PC-9 (cell line): ENCODE measurements around the gene B3GALT6. TPM values are rescaled to one million over a fixed set of nuclear protein-coding genes. Genes with fewer than 3 reads are reported as not detected.
A peak's percentile ranks its signal among the peaks of the same experiment; 100 is the strongest.

Experiments
- BruUV-seq: library from RNA; stranded (reverse); fragments of 400-500 nt; replicated peaks from 2 replicates; lab custom pipeline; 2021; lab: Mats Ljungman, UMichigan
- CTCF ChIA-PET: fragments of 300-600 bp; sonication (Branson Sonifier 250); formaldehyde crosslinking; loops from one replicate; lab custom pipeline; 2022; ENCODE audit warnings: antibody characterized with exemption; lab: Charles Lee
- POLR2A ChIA-PET: fragments of 300-600 bp; sonication (Branson Sonifier 250); formaldehyde crosslinking; loops from one replicate; lab custom pipeline; 2022; ENCODE audit warnings: antibody characterized with exemption; ENCODE audit not compliant: unreplicated experiment; lab: Charles Lee
- DNase-seq, 2 experiments: peaks; one replicate each; pipeline versions ENCODE4 v3.0.0 to v3.0.0-alpha.2; 2015 to 2022; ENCODE audit warnings: mixed read lengths in 1 of 2
- H2AFZ ChIP-seq: fragments of 200-600 bp; sonication (generic); 2 replicates; pipeline ENCODE4 v1.8.1; 2017; ENCODE audit warnings: antibody characterized with exemption
- H3F3A ChIP-seq: fragments of 200-600 bp; sonication (generic); 2 replicates; pipeline ENCODE4 v1.8.1; 2017; ENCODE audit warnings: antibody characterized with exemption, mild to moderate bottlenecking, low read depth; ENCODE audit not compliant: insufficient read depth
- H3K27ac ChIP-seq: fragments of 200-600 bp; sonication (generic); 2 replicates; pipeline ENCODE4 v1.6.1; 2016; ENCODE audit warnings: mixed run types
- H3K27me3 ChIP-seq: fragments of 200-600 bp; sonication (generic); 2 replicates; pipeline ENCODE4 v1.6.1; 2016; ENCODE audit warnings: low read depth, mixed run types; ENCODE audit not compliant: insufficient read depth
- H3K36me3 ChIP-seq: fragments of 200-600 bp; sonication (generic); 2 replicates; pipeline ENCODE4 v1.6.1; 2016; ENCODE audit warnings: low read depth, mixed run types
- H3K4me1 ChIP-seq: fragments of 200-600 bp; sonication (generic); replicated peaks from 2 replicates; pipeline ENCODE4 v1.6.1; 2016; ENCODE audit warnings: mixed run types; ENCODE audit not compliant: insufficient read depth
- H3K4me2 ChIP-seq: fragments of 200-600 bp; sonication (generic); 2 replicates; pipeline ENCODE4 v1.6.1; 2017; ENCODE audit warnings: mixed run types
- H3K4me3 ChIP-seq: fragments of 200-600 bp; sonication (generic); 2 replicates; pipeline ENCODE4 v1.6.1; 2016; ENCODE audit warnings: mixed run types
- H3K79me2 ChIP-seq: fragments of 200-600 bp; sonication (generic); 2 replicates; pipeline ENCODE4 v1.6.1; 2017; ENCODE audit warnings: low read depth, mixed run types
- H3K9me2 ChIP-seq: fragments of 200-600 bp; sonication (generic); 2 replicates; pipeline ENCODE4 v1.8.1; 2017; ENCODE audit warnings: mild to moderate bottlenecking; ENCODE audit not compliant: insufficient read depth
- H3K9me3 ChIP-seq: fragments of 200-600 bp; sonication (generic); 2 replicates; pipeline ENCODE4 v1.8.1; 2016; ENCODE audit warnings: low read depth; ENCODE audit not compliant: insufficient read depth
- H4K20me1 ChIP-seq: fragments of 200-600 bp; sonication (generic); 2 replicates; pipeline ENCODE4 v1.8.1; 2017; ENCODE audit not compliant: insufficient read depth
- EZH2 ChIP-seq: fragments of 200-600 bp; sonication (generic); IDR thresholded peaks from 2 replicates; pipeline ENCODE4 v1.8.0; 2017; ENCODE audit warnings: antibody characterized with exemption, low read depth
- intact Hi-C: fragments of 100-400 bp; cut with micrococcal nuclease; formaldehyde crosslinking; loops from one replicate; pipeline ENCODE4 v1.10.0; 2022; ENCODE audit not compliant: unreplicated experiment
- total RNA-seq: library from RNA; stranded (reverse); gene quantifications from 2 replicates; pipeline ENCODE4 v1.2.3, GENCODE V29; 2021
- TF ChIP-seq, protein P1 (sequence below): fragments of 200-600 bp; sonication (generic); conservative IDR thresholded peaks from 2 replicates; pipeline ENCODE4 v1.6.1; 2017; ENCODE audit warnings: mixed run types, antibody characterized with exemption, mild to moderate bottlenecking, moderate library complexity

Gene B3GALT6
- total RNA-seq, 1 experiment from 2014 or later: 16.2 TPM

DNA sequence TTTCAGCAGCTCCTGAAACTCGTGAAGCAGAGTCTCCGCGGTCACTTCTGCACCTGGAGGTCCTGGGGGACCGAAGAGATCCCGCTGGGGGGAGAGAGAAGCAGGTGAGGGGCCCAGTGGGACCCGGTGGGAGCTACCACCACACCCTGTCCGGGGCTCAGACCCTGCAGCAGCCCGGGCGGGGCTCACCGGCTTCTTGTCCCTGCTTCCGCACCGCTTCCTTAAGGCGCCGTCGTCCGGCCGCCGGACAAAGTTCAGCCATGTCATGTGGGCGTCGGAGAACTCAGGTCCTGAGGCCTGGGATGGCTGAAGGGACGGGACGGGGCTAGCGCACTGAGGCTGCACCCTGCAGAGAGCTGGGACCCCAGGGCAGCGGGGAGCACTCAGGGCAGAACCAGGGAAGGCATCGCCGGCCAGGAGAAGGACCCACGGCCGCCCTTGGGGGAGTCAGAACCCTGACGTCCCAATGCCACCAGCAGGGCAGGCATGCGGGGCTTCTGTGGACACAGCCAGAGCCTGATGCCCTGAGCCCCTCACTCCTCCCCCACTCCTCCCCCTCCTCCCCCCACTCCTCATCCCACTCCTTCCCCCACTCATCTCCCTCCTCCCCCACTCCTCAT, 12.3 kb downstream of the B3GALT6 start:
- H3K4me2 ChIP-seq: no peak overlapping the region
- H3K79me2 ChIP-seq: no peaks in the 10 kb centered on the region
- no peaks in the 10 kb centered on the region for H4K20me1 ChIP-seq
- no peaks in the 10 kb centered on the region for H3K9me3 ChIP-seq
- H2AFZ ChIP-seq: no peak overlapping the region
- no peaks in the 10 kb centered on the region for H3K36me3 ChIP-seq
- peak in 1 of 2 experiments; percentile 26 for DNase-seq
- POLR2A ChIA-PET: no interaction called here
- CTCF ChIA-PET: no interaction called here
- TF ChIP-seq, protein P1, sequence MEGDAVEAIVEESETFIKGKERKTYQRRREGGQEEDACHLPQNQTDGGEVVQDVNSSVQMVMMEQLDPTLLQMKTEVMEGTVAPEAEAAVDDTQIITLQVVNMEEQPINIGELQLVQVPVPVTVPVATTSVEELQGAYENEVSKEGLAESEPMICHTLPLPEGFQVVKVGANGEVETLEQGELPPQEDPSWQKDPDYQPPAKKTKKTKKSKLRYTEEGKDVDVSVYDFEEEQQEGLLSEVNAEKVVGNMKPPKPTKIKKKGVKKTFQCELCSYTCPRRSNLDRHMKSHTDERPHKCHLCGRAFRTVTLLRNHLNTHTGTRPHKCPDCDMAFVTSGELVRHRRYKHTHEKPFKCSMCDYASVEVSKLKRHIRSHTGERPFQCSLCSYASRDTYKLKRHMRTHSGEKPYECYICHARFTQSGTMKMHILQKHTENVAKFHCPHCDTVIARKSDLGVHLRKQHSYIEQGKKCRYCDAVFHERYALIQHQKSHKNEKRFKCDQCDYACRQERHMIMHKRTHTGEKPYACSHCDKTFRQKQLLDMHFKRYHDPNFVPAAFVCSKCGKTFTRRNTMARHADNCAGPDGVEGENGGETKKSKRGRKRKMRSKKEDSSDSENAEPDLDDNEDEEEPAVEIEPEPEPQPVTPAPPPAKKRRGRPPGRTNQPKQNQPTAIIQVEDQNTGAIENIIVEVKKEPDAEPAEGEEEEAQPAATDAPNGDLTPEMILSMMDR: no peak
- no peak for TF ChIP-seq EZH2
- no peaks in the 10 kb centered on the region for H3F3A ChIP-seq
- peaks cover 5% of the 10 kb centered on the region for H3K4me1 ChIP-seq
- no TSS peak for BruUV-seq
- no peak overlapping the region for H3K4me3 ChIP-seq
- intact Hi-C loops: no loop called here
- no peak overlapping the region for H3K27ac ChIP-seq
- no peaks in the 10 kb centered on the region for H3K9me2 ChIP-seq
- no peaks in the 10 kb centered on the region for H3K27me3 ChIP-seq

DNA sequence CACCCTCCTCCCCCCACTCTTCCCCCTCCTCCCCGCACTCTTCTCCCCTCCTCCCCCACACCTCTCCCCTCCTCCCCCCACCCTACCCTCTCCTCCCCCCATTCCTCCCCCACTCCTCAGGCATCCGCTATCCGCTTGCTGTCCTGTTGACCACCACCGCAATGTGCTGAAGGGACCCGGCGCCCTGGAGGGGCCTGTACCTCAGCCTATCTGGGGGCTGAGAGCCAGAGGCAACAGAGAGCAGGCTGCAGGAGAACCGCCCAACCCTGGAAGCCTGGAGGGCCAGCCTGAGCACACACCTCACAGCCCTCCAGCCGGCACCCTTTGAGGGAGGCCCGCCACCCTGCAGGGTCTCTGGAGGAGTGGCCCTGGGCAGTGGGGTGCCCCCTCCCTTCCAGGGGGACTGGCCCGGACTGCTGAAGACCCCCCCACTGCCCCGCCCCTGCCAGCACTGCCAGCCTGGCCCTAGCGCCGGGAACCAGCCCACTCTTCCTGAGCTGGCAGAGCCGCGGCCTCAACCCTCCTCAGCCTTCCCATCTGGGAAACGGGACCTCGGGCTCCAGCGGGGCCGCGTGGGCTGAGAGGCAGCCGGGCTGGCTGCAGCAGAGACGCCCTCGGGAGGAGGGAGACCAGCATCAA, 13.3 kb downstream of the B3GALT6 start:
- Histone ChIP-seq H3F3A (no peaks in the 10 kb centered on the region), H3K27ac (no peak overlapping the region), H3K9me2 (no peaks in the 10 kb centered on the region), H3K4me3 (no peak overlapping the region), H3K9me3 (no peaks in the 10 kb centered on the region), H2AFZ (no peak overlapping the region), H3K4me2 (no peak overlapping the region), H3K4me1 (no peaks in the 10 kb centered on the region), H3K36me3 (no peaks in the 10 kb centered on the region), H3K79me2 (no peaks in the 10 kb centered on the region), H4K20me1 (no peaks in the 10 kb centered on the region), H3K27me3 (no peaks in the 10 kb centered on the region)
- BruUV-seq: no TSS peak
- DNase-seq: no peak
- TF ChIP-seq, protein P1: no peak
- TF ChIP-seq EZH2: no peak
- ChIA-PET CTCF (no interaction called here), POLR2A (no interaction called here)
- intact Hi-C loops: no loop called here

DNA sequence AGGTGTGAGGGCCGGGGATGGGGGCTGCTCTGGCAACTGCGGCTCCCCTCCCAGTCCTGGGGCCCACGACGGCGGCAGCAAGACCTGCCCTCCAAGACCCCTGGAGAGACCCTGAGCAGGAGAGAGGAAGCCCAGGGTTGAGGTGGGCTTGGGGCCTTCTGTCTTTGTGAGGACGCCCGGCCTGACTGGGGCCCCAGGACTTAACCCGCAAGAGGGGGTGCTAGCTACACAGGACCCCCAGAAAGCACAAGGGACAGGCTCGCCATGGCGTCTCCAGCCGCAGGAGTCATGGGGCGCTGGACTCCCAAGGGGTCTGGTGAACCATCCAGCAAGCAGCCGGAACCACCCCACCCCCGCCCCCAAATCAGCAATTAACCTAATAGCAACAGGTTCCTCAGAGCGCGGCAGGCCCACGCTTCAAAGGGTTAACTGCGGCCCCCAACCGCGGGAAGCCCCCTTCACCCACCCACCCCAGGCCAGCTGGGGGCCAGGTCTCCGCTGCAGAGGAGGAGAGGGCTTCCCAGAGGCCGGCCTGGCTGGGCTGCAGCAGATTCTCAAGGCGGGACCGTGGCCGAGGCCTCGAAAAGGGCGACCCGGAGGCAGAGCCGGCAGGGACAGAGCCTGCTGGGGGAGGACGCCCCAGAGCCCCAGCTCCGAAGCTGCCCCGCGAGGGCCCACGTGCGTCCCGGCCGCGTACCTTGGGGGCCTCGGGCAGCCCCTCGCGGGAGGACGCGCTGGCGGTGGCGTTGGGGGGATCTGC, 14.0 kb downstream of the B3GALT6 start:
- Histone ChIP-seq H3K4me3 (no peak overlapping the region), H3K36me3 (no peaks in the 10 kb centered on the region), H2AFZ (no peak overlapping the region), H4K20me1 (no peaks in the 10 kb centered on the region), H3K4me2 (no peak overlapping the region), H3F3A (peaks cover 6% of the 10 kb centered on the region; the same call in 1 of the 2 replicates), H3K9me3 (no peaks in the 10 kb centered on the region), H3K27ac (no peak overlapping the region), H3K4me1 (no peaks in the 10 kb centered on the region), H3K9me2 (no peaks in the 10 kb centered on the region), H3K27me3 (no peaks in the 10 kb centered on the region), H3K79me2 (no peaks in the 10 kb centered on the region)
- CTCF ChIA-PET: no interaction called here
- POLR2A ChIA-PET: no interaction called here
- BruUV-seq: no TSS peak
- DNase-seq: no peak
- no peak for TF ChIP-seq EZH2
- TF ChIP-seq, protein P1: no peak
- intact Hi-C loops: no loop called here
